ENCODE results near the gene CLDN5.

The CLDN5 gene

DNA sequence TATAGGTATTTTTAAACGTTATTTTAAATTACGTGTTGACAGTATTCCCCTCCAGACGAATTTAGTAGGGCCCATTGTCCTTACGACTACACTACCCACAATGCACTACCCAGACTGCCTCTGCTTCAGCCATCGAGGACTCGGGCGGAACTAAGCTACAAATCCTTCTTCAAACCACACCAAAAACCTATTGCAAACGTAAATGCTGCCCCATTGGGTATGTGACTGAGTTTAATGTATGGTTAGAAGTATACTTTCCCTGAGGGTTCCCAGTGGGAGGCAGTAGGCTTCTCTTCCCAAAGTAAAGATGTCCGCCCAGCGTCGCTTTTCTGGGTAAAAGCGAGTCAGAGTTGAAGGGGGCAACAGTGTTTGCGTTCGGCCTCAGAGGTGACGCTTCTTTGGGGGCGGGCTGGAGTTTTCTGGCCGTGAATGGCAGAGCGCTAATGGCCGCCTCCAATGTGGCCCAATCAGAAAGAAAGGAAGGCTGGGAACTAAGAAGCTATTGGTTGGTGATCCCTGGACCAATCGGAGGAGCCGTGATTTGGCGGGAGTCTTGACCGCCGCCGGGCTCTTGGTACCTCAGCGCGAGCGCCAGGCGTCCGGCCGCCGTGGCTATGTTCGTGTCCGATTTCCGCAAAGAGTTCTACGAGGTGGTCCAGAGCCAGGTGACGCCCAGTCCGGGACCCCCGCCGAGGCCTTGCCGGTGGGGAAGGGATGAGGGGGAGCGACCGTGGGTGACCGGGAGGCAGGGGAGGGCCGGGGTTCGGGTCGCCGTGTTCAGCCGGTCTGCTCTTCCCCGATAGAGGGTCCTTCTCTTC lies 44.6 kb downstream of the CLDN5 start, which contains the start of gene CDC45:
Gene CDC45, plus strand, starts transcription at position 566 of the 818 bp plus-strand sequence. Its CDS starts 49 bp downstream, at position 615.
- peak within 1 kb of the TSS; percentile 78 for H3K4me3 ChIP-seq (ENCODE audit: low read depth, low read length)
- in situ Hi-C loops (cut with HindIII; ENCODE audit: low sequenced_read_pairs): no loop called here
- TF ChIP-seq, protein P1, sequence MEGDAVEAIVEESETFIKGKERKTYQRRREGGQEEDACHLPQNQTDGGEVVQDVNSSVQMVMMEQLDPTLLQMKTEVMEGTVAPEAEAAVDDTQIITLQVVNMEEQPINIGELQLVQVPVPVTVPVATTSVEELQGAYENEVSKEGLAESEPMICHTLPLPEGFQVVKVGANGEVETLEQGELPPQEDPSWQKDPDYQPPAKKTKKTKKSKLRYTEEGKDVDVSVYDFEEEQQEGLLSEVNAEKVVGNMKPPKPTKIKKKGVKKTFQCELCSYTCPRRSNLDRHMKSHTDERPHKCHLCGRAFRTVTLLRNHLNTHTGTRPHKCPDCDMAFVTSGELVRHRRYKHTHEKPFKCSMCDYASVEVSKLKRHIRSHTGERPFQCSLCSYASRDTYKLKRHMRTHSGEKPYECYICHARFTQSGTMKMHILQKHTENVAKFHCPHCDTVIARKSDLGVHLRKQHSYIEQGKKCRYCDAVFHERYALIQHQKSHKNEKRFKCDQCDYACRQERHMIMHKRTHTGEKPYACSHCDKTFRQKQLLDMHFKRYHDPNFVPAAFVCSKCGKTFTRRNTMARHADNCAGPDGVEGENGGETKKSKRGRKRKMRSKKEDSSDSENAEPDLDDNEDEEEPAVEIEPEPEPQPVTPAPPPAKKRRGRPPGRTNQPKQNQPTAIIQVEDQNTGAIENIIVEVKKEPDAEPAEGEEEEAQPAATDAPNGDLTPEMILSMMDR (IDR thresholded peaks at IDR 0.05; ENCODE audit: low read depth, low read length, missing control alignments): no peak
- DNase-seq (ENCODE audit: low read depth): peak; percentile 98

DNA sequence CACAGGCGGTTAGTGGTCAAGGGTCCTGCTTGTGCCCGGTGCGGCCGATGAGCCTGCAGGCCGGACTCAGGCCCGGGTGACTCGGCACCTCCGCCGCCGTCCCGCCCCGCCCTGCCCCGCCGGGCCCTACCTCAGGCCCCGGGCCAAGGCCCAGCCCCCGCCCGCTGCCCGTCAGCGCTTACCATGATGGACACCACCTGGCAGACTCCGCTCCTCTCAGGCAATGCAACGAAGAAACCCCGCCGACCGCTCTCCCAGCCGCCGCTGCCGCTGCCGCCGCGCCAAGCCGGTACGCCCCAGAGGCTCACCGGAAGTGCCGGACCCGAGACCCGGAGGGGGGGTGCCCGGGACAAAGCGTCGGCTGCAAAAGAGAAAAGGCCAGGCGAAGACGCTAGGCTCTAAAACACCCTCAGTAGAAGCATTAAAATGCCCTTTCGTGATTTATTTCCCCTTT lies 45.3 kb downstream of the CLDN5 start, which contains the start of gene UFD1:
Gene UFD1, minus strand, starts transcription at position 293 of the 454 bp plus-strand sequence. Its CDS starts 108 bp downstream, at position 185.
- DNase-seq (ENCODE audit: low read depth): peak; percentile 38
- TF ChIP-seq, protein P1 (IDR thresholded peaks at IDR 0.05; ENCODE audit: low read depth, low read length, missing control alignments): no peak
- H3K4me3 ChIP-seq (ENCODE audit: low read depth, low read length): peak within 1 kb of the TSS; percentile 78
- in situ Hi-C loops (cut with HindIII; ENCODE audit: low sequenced_read_pairs): no loop called here

DNA sequence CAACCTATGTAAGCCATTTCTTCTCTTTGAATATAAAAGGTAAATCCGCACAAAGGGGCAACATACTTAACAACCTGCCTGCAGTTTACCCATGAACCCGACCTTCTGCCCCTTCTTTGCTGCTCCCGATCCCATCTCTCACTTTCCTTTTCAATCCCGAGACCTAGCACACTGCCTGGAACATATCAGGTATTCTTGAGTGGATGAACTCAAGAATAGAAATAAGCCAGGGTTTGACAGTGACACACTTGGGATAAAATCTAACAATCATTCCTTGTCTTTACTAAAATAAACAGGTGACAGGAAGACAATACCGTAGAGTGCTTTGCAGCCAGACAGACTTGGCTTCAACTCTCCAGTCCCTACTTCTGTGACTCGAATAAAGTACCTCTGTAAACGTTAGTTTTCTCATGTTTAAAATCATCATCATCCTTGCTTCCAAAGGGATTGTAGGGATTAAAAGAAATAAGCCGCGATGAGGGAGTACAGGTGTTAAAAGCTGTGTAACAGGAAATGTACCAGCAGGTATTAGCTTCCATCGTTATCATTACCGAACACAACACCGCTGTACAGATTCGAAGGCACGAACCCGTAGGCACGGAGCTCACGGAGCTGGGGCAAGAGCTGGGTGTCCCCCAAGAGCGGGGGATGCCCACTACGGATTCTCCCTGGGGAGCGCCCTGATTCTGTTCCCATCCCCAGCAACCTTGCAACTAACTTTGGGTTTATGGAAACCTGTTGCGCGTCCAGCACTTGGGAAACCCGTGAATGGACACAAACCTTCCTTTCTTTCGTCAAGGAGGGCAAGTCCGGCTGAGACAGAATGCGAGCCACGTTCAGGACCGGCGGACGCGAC lies 45.9 kb downstream of the CLDN5 start:
- DNase-seq (ENCODE audit: low read depth): no peak
- TF ChIP-seq, protein P1 (IDR thresholded peaks at IDR 0.05; ENCODE audit: low read depth, low read length, missing control alignments): no peak
- in situ Hi-C loops (cut with HindIII; ENCODE audit: low sequenced_read_pairs): no loop called here
- peak overlapping the region; percentile 78 for H3K4me3 ChIP-seq (ENCODE audit: low read depth, low read length)

DNA sequence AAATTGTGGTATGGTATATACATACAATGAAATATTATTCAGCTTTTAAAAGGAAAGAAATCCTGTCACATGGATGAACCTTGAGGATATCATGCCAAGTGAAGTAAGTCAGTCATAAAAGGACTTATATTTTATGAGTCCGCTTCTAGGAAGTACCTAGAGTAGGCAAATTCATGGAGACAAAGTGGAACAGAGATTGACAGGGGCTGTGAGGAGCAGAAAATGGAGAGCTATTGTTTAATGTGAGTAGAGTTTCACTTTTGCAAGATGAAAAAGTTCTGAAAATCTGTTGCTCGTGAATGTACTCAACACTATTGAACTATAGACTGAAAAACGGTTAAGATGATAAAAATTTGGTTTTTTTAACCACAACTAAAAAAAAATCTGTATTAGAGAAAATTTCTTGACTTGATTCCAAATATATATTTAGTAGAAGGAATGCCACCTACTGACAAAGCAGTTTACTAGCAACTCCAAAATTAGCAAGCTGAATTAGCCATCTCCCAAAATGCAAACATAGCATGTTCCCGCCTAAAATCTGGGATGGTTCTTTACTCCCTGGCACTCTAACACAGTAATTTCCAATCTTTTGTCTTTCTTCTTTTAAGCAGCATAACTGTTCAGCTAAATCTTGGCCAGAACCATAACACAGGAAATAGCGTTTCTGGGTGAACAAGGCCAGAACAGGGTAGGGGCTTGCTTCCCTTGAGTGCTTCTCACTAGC lies 46.7 kb downstream of the CLDN5 start:
- H3K4me3 ChIP-seq (ENCODE audit: low read depth, low read length): peak overlapping the region; percentile 78
- in situ Hi-C loops (cut with HindIII; ENCODE audit: low sequenced_read_pairs): no loop called here
- TF ChIP-seq, protein P1 (IDR thresholded peaks at IDR 0.05; ENCODE audit: low read depth, low read length, missing control alignments): peak; percentile 29
- no peak for DNase-seq (ENCODE audit: low read depth)

DNA sequence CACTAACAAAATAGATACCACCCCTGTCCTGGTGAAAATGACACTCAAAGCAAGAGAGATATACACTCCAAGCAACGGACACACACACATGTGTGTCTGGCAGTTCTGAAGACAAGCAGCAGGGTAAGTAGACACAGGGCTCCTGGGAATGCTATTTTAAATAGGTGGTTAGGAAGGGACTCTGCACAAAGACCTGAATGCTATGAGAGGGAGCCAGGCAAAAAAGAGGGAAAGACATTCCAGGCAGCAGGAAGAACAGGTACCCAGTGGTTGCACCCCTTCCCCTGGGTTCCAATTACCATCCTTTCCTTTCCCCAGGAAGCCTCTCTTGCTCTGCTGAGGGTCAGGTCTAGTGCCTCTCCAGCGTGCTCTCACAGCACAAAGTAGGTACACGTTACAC lies 48.2 kb downstream of the CLDN5 start:
- TF ChIP-seq, protein P1 (IDR thresholded peaks at IDR 0.05; ENCODE audit: low read depth, low read length, missing control alignments): no peak
- H3K4me3 ChIP-seq (ENCODE audit: low read depth, low read length): no peak overlapping the region
- in situ Hi-C loops (cut with HindIII; ENCODE audit: low sequenced_read_pairs): no loop called here
- DNase-seq (ENCODE audit: low read depth): no peak

DNA sequence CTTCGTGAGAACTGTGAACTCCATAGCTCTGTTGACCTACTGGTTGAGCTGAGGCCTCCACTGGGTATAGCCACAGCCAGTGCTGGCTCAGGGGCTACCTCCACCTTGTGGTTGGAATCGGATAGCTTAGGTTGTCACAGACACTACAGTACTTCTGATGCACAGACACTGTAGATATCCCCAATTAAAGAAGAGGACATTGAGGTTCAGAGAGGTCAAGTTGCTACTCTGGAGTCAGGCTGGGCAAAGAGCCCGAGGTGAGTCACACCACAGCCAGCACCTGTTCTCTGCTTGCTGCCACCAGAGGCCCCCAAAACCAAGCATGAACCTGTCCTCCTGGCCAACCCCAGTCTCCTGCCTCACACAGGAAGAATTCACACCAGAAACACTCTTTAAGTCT lies 50.6 kb downstream of the CLDN5 start:
- in situ Hi-C loops (cut with HindIII; ENCODE audit: low sequenced_read_pairs): no loop called here
- no peak for DNase-seq (ENCODE audit: low read depth)
- TF ChIP-seq, protein P1 (IDR thresholded peaks at IDR 0.05; ENCODE audit: low read depth, low read length, missing control alignments): peak; percentile 15

More for the DNA sequence above, 50.6 kb downstream of the CLDN5 start:
- no peak overlapping the region for H3K4me3 ChIP-seq (ENCODE audit: low read depth, low read length)
